Trophoblast cell (in vitro differentiated cells and primary cell): ENCODE results near the gene IL9.

ENCODE experiments used
- DNase-seq, 2 donors: peaks; one replicate each; pipeline ENCODE4 v3.0.0-alpha.2; 2016
- H2AFZ ChIP-seq: 2 replicates; pipeline ENCODE4 v1.6.1; 2013; ENCODE audit warnings: low read length, moderate library complexity, mild to moderate bottlenecking; ENCODE audit not compliant: insufficient read depth, poor library complexity
- H2AK5ac ChIP-seq: 2 replicates; pipeline ENCODE4 v1.6.1; 2013; ENCODE audit warnings: mild to moderate bottlenecking, low read length
- H2BK120ac ChIP-seq: 2 replicates; pipeline ENCODE4 v1.6.1; 2013; ENCODE audit warnings: low read length, mild to moderate bottlenecking, moderate library complexity; ENCODE audit not compliant: insufficient read depth, poor library complexity
- H2BK12ac ChIP-seq: 2 replicates; pipeline ENCODE4 v1.6.1; 2013; ENCODE audit warnings: mild to moderate bottlenecking, low read length, moderate library complexity
- H2BK5ac ChIP-seq: 2 replicates; pipeline ENCODE4 v1.6.1; 2013; ENCODE audit warnings: low read length, low read depth, moderate library complexity, mild to moderate bottlenecking; ENCODE audit not compliant: poor library complexity
- H3K14ac ChIP-seq: 2 replicates; pipeline ENCODE4 v1.6.1; 2013; ENCODE audit warnings: mild to moderate bottlenecking, low read length
- H3K18ac ChIP-seq: 2 replicates; pipeline ENCODE4 v1.6.1; 2013; ENCODE audit warnings: mild to moderate bottlenecking, low read length
- H3K23ac ChIP-seq: 2 replicates; pipeline ENCODE4 v1.6.1; 2013; ENCODE audit warnings: low read length
- H3K27ac ChIP-seq: 2 replicates; pipeline ENCODE4 v1.5.1; 2013; ENCODE audit warnings: low read depth, mild to moderate bottlenecking, inconsistent platforms, low read length, moderate library complexity
- H3K27me3 ChIP-seq: 2 replicates; pipeline ENCODE4 v1.6.1; 2013; ENCODE audit warnings: inconsistent platforms, mild to moderate bottlenecking, low read length, moderate library complexity; ENCODE audit not compliant: insufficient read depth
- H3K36me3 ChIP-seq, 2 experiments: 1 replicate in 1 of 2; 2 replicates in 1 of 2; pipeline ENCODE4 v1.6.1; 2013; ENCODE audit warnings: low read length in 2 of 2, mild to moderate bottlenecking in 2 of 2, moderate library complexity in 1 of 2; ENCODE audit not compliant: insufficient read depth in 2 of 2, control insufficient read depth in 1 of 2
- H3K4ac ChIP-seq: 2 replicates; pipeline ENCODE4 v1.6.1; 2013; ENCODE audit warnings: low read depth, mild to moderate bottlenecking, low read length, moderate library complexity
- H3K4me1 ChIP-seq, 2 experiments: 1 replicate in 1 of 2; 2 replicates in 1 of 2; pipeline ENCODE4 v1.6.1; 2013; ENCODE audit warnings: low read length in 2 of 2, mild to moderate bottlenecking in 2 of 2, moderate library complexity in 1 of 2; ENCODE audit not compliant: insufficient read depth in 2 of 2, control insufficient read depth in 1 of 2
- H3K4me2 ChIP-seq: 2 replicates; pipeline ENCODE4 v1.6.1; 2013; ENCODE audit warnings: inconsistent platforms, mild to moderate bottlenecking, low read length, moderate library complexity
- H3K4me3 ChIP-seq: 2 replicates; pipeline ENCODE4 v1.5.1; 2013; ENCODE audit warnings: mild to moderate bottlenecking, low read depth, low read length, inconsistent platforms
- H3K79me1 ChIP-seq: one replicate; pipeline ENCODE4 v1.6.1; 2013; ENCODE audit warnings: low read length
- H3K79me2 ChIP-seq: 2 replicates; pipeline ENCODE4 v1.6.1; 2013; ENCODE audit warnings: low read length, mild to moderate bottlenecking; ENCODE audit not compliant: control insufficient read depth, insufficient read depth, poor library complexity
- H3K9ac ChIP-seq: 2 replicates; pipeline ENCODE4 v1.6.1; 2013; ENCODE audit warnings: mild to moderate bottlenecking, low read length
- H3K9me3 ChIP-seq: 2 replicates; pipeline ENCODE4 v1.6.1; 2013; ENCODE audit warnings: low read depth, mild to moderate bottlenecking, control low read depth, inconsistent platforms, low read length; ENCODE audit not compliant: insufficient read depth
- H4K12ac ChIP-seq: 2 replicates; pipeline ENCODE4 v1.6.1; 2013; ENCODE audit warnings: low read depth, mild to moderate bottlenecking, low read length, moderate library complexity
- H4K8ac ChIP-seq: 2 replicates; pipeline ENCODE4 v1.6.1; 2013; ENCODE audit warnings: low read depth, mild to moderate bottlenecking, low read length, moderate library complexity
- H4K91ac ChIP-seq: one replicate; pipeline ENCODE4 v1.6.1; 2013; ENCODE audit warnings: low read depth, mild to moderate bottlenecking, low read length, moderate library complexity
- WGBS: extraction: QIAGEN DNeasy Blood & Tissue Kit; methylation state at CpG from one replicate; pipeline ENCODE4 v1.1.7; 2013; ENCODE audit warnings: missing lambda C conversion rate; ENCODE audit not compliant: insufficient read length, insufficient coverage; ENCODE audit errors: extremely low coverage; 5-methylcytosine and 5-hydroxymethylcytosine counted together

The IL9 gene

GRCh38 chr5:135915466-135916001, 19.9 kb upstream of the IL9 start:
- H3K79me1 ChIP-seq = no peaks in the 10 kb centered on the region
- no peak overlapping the region for H3K27ac ChIP-seq
- H3K27me3 ChIP-seq = no peaks in the 10 kb centered on the region
- no peak overlapping the region for H4K12ac ChIP-seq
- no peak overlapping the region for H2BK120ac ChIP-seq
- no peak overlapping the region for H3K18ac ChIP-seq
- WGBS = no CpG with 5 or more reads among the region's 5 CpGs
- H2BK5ac ChIP-seq = no peak overlapping the region
- H2AFZ ChIP-seq = no peak overlapping the region
- H3K36me3 ChIP-seq = no peaks in the 10 kb centered on the region
- H3K23ac ChIP-seq = no peak overlapping the region
- no peak overlapping the region for H3K4me3 ChIP-seq
- H3K9ac ChIP-seq = no peak overlapping the region
- peaks cover 1% of the 10 kb centered on the region for H3K9me3 ChIP-seq
- no peak overlapping the region for H3K14ac ChIP-seq
- no peak overlapping the region for H3K4me2 ChIP-seq
- H3K79me2 ChIP-seq = no peaks in the 10 kb centered on the region
- no peak for DNase-seq
- H4K91ac ChIP-seq = no peak overlapping the region
- no peak overlapping the region for H2AK5ac ChIP-seq
- H3K4ac ChIP-seq = no peak overlapping the region
- H2BK12ac ChIP-seq = no peak overlapping the region
- H4K8ac ChIP-seq = no peak overlapping the region
- no peaks in the 10 kb centered on the region for H3K4me1 ChIP-seq

GRCh38 chr5:135913713-135914626, 18.3 kb upstream of the IL9 start:
- Histone ChIP-seq H2BK12ac (no peak overlapping the region), H3K79me2 (no peaks in the 10 kb centered on the region)
- no CpG with 5 or more reads among the region's 4 CpGs for WGBS

GRCh38 chr5:135905144-135905543, 9.5 kb upstream of the IL9 start:
- H3K4me3 ChIP-seq = no peak overlapping the region
- peaks cover 7 to 8% of the 10 kb centered on the region in 2 experiments for H3K4me1 ChIP-seq
- H3K9me3 ChIP-seq = no peaks in the 10 kb centered on the region
- no peak overlapping the region for H3K23ac ChIP-seq
- no peak overlapping the region for H2AFZ ChIP-seq
- no peak overlapping the region for H3K27ac ChIP-seq
- no peak overlapping the region for H3K9ac ChIP-seq
- H3K36me3 ChIP-seq = no peaks in the 10 kb centered on the region
- H3K14ac ChIP-seq = no peak overlapping the region
- H2AK5ac ChIP-seq = no peak overlapping the region
- no peak overlapping the region for H3K4me2 ChIP-seq
- no peak overlapping the region for H4K8ac ChIP-seq
- no peaks in the 10 kb centered on the region for H3K79me1 ChIP-seq
- H4K12ac ChIP-seq = no peak overlapping the region
- no peak overlapping the region for H2BK5ac ChIP-seq
- no peak overlapping the region for H3K4ac ChIP-seq
- DNase-seq = no peak
- no peaks in the 10 kb centered on the region for H3K27me3 ChIP-seq
- no peak overlapping the region for H4K91ac ChIP-seq
- no peak overlapping the region for H2BK12ac ChIP-seq
- no peaks in the 10 kb centered on the region for H3K79me2 ChIP-seq
- no CpG with 5 or more reads among the region's 1 CpG for WGBS
- H2BK120ac ChIP-seq = no peak overlapping the region
- H3K18ac ChIP-seq = no peak overlapping the region

More at GRCh38 chr5:135913713-135914626, 18.3 kb upstream of the IL9 start:
- H3K9ac ChIP-seq = no peak overlapping the region
- no peak overlapping the region for H4K8ac ChIP-seq
- H4K12ac ChIP-seq = no peak overlapping the region
- H4K91ac ChIP-seq = no peak overlapping the region
- H3K18ac ChIP-seq = no peak overlapping the region
- no peak overlapping the region for H2AK5ac ChIP-seq
- no peak overlapping the region for H3K14ac ChIP-seq
- no peaks in the 10 kb centered on the region for H3K4me1 ChIP-seq
- H2AFZ ChIP-seq = no peak overlapping the region
- no peak overlapping the region for H2BK5ac ChIP-seq
- H3K27ac ChIP-seq = no peak overlapping the region
- H3K4me2 ChIP-seq = no peak overlapping the region
- peaks cover 1% of the 10 kb centered on the region for H3K9me3 ChIP-seq
- H3K4ac ChIP-seq = no peak overlapping the region
- H3K79me1 ChIP-seq = no peaks in the 10 kb centered on the region
- H3K23ac ChIP-seq = no peak overlapping the region
- no peak overlapping the region for H3K4me3 ChIP-seq
- H3K27me3 ChIP-seq = no peaks in the 10 kb centered on the region
- H3K36me3 ChIP-seq = no peaks in the 10 kb centered on the region
- H2BK120ac ChIP-seq = no peak overlapping the region
- DNase-seq = no peak

GRCh38 chr5:135901633-135902032, 6.0 kb upstream of the IL9 start:
- Histone ChIP-seq H3K4me1 (peaks cover 8 to 9% of the 10 kb centered on the region in 2 experiments), H3K4me2 (peak overlapping the region; percentile 17), H3K4me3 (no peak overlapping the region), H2BK12ac (no peak overlapping the region), H2BK120ac (no peak overlapping the region), H3K36me3 (no peaks in the 10 kb centered on the region), H3K79me1 (no peaks in the 10 kb centered on the region), H3K23ac (no peak overlapping the region), H4K12ac (no peak overlapping the region), H2AK5ac (no peak overlapping the region), H3K4ac (no peak overlapping the region), H4K8ac (no peak overlapping the region), H3K18ac (no peak overlapping the region), H3K9me3 (no peaks in the 10 kb centered on the region), H3K27ac (no peak overlapping the region), H4K91ac (no peak overlapping the region), H2AFZ (no peak overlapping the region), H3K79me2 (no peaks in the 10 kb centered on the region), H3K14ac (no peak overlapping the region), H2BK5ac (no peak overlapping the region), H3K9ac (no peak overlapping the region), H3K27me3 (no peaks in the 10 kb centered on the region)
- DNase-seq = no peak
- no CpG with 5 or more reads among the region's 3 CpGs for WGBS
